DOHH2 (cell line): ENCODE data around the gene ODF2.

ENCODE experiments used
- EZH2phosphoT487 ChIP-seq: fragments of 200-600 bp; sonication (generic); IDR thresholded peaks from 2 replicates; pipeline ENCODE4 v1.6.1; 2017; ENCODE audit warnings: borderline replicate concordance, mild to moderate bottlenecking, antibody characterized with exemption, low read length, moderate library complexity, mixed read lengths
- TF ChIP-seq, protein P1 (sequence below): fragments of 200-600 bp; sonication (generic); IDR thresholded peaks from one replicate; pipeline ENCODE4 v1.5.1; 2014; ENCODE audit warnings: antibody characterized with exemption, mild to moderate bottlenecking, low read depth, low read length; ENCODE audit not compliant: poor library complexity, severe bottlenecking

GRCh38 chr9:128548876-128549275 lies 93.1 kb downstream of the ODF2 start:
- TF ChIP-seq, protein P1, sequence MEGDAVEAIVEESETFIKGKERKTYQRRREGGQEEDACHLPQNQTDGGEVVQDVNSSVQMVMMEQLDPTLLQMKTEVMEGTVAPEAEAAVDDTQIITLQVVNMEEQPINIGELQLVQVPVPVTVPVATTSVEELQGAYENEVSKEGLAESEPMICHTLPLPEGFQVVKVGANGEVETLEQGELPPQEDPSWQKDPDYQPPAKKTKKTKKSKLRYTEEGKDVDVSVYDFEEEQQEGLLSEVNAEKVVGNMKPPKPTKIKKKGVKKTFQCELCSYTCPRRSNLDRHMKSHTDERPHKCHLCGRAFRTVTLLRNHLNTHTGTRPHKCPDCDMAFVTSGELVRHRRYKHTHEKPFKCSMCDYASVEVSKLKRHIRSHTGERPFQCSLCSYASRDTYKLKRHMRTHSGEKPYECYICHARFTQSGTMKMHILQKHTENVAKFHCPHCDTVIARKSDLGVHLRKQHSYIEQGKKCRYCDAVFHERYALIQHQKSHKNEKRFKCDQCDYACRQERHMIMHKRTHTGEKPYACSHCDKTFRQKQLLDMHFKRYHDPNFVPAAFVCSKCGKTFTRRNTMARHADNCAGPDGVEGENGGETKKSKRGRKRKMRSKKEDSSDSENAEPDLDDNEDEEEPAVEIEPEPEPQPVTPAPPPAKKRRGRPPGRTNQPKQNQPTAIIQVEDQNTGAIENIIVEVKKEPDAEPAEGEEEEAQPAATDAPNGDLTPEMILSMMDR: no peak
- TF ChIP-seq EZH2phosphoT487: no peak
